Measurements from ENCODE around the gene CORO7. TPM values are rescaled to one million over a fixed set of nuclear protein-coding genes. Genes with fewer than 3 reads are reported as not detected.

The CORO7 gene
- total and polyA plus RNA-seq, 2 donors (not counting 1 experiment from before 2014, with no cell fraction given), result 117 to 230 TPM

DNA sequence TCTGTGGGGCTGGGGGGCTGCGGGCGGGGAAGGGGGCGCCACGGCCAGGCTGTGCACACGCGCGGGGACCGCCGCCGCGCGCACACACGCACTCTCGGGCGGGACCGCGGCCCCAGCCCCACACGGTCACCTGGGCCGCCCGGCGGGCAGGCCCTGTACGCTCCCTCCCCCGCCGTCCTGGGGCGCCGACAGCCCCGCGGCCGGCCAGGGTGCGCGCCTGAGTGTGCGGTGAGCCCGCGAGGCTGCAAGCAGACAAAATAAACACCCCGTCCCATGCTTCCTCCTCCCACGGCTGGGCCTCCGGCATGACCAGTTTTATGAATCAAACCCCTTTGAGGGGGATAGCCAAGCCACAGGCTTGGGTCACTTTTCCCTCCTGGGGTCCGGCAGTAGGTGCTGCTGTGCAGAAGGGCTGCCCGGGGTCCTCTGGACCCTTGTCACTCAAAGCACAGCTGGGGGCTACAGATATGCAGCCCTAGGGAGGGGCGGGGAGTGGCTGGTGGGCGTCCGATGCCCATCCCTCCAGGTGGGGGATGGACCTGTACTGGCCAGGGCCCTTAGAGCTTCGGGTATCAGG is 44.3 kb downstream of the CORO7 start:
- H3K9ac ChIP-seq (ENCODE audit: low read length), result peak overlapping the region; percentile 56
- H2AFZ ChIP-seq (ENCODE audit: insufficient read depth, low read depth, low read length, poor library complexity, severe bottlenecking), result no peak overlapping the region
- ChIA-PET POLR2A (no interaction called here), CTCF (interaction anchor here (2.4 kb wide), 1 partner anchor 31 kb away, joined by 10 read pairs; no protein-coding TSS in a partner anchor)
- no peaks in the 10 kb centered on the region for H3K9me3 Mint-ChIP-seq (ENCODE audit: insufficient read depth)
- WGBS (ENCODE audit: insufficient coverage), result 10% methylated on average over 38 of the region's 43 CpGs
- H3K4me2 ChIP-seq (replicated peaks; ENCODE audit: low read depth, low read length, poor library complexity, severe bottlenecking), result peak overlapping the region; percentile 93
- H4K20me1 ChIP-seq (ENCODE audit: control insufficient read depth, insufficient read depth, low read length, poor library complexity, severe bottlenecking), result peaks cover 95% of the 10 kb centered on the region
- intact Hi-C loops (cut with micrococcal nuclease), result loop anchor here (5.0 kb wide), 1 partner anchor 255 kb away; the partner anchor contains the start of gene ADCY9
- H3K27me3 ChIP-seq (replicated peaks in 1 of 4; ENCODE audit: control extremely low read depth in 1 of 4, control insufficient read depth in 3 of 4, insufficient read depth in 4 of 4, low read length in 3 of 4), result no peaks in the 10 kb centered on the region
- peak overlapping the region; percentile 84 for H3K4me3 Mint-ChIP-seq
- H3K36me3 ChIP-seq (replicated peaks in 1 of 2; ENCODE audit: control extremely low read depth in 1 of 2, control insufficient read depth in 1 of 2, extremely low read depth in 1 of 2, insufficient read depth in 2 of 2, low read length in 1 of 2), result peaks cover 4 to 9% of the 10 kb centered on the region in 2 experiments
- peaks cover 17% of the 10 kb centered on the region for H3K79me2 ChIP-seq (ENCODE audit: control insufficient read depth, insufficient read depth, low read length)
- ATAC-seq (ENCODE audit: low read depth) (peak; percentile 34), DNase-seq (peak; percentile 60)
- H3K4me1 Mint-ChIP-seq, result peaks cover 29% of the 10 kb centered on the region
- H3K27ac ChIP-seq (ENCODE audit: low read length in 2 of 2), result no peak overlapping the region
- no peaks in the 10 kb centered on the region for H3K9me3 ChIP-seq (ENCODE audit: control extremely low read depth in 1 of 3, control insufficient read depth in 2 of 3, insufficient read depth in 1 of 3, low read length in 2 of 3)
- peak overlapping the region in 3 of 5 experiments; percentile 38 to 60 (median 47) for H3K4me3 ChIP-seq (ENCODE audit: control extremely low read depth in 1 of 5, extremely low read depth in 1 of 5, insufficient read depth in 1 of 5, low read depth in 2 of 5, low read length in 4 of 5)
- H3K27ac Mint-ChIP-seq, result no peak overlapping the region
- peaks cover 18 to 25% of the 10 kb centered on the region in 2 donors for H3K4me1 ChIP-seq (ENCODE audit: control insufficient read depth in 2 of 2, insufficient read depth in 2 of 2, low read length in 2 of 2)
- TF ChIP-seq EZH2 (IDR thresholded peaks at IDR 0.05; ENCODE audit: borderline replicate concordance, insufficient read depth, low read depth, low read length, poor library complexity, severe bottlenecking), result no peak
- TF ChIP-seq, protein P1, sequence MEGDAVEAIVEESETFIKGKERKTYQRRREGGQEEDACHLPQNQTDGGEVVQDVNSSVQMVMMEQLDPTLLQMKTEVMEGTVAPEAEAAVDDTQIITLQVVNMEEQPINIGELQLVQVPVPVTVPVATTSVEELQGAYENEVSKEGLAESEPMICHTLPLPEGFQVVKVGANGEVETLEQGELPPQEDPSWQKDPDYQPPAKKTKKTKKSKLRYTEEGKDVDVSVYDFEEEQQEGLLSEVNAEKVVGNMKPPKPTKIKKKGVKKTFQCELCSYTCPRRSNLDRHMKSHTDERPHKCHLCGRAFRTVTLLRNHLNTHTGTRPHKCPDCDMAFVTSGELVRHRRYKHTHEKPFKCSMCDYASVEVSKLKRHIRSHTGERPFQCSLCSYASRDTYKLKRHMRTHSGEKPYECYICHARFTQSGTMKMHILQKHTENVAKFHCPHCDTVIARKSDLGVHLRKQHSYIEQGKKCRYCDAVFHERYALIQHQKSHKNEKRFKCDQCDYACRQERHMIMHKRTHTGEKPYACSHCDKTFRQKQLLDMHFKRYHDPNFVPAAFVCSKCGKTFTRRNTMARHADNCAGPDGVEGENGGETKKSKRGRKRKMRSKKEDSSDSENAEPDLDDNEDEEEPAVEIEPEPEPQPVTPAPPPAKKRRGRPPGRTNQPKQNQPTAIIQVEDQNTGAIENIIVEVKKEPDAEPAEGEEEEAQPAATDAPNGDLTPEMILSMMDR (IDR thresholded peaks at IDR 0.05), result no peak
- H3K27me3 Mint-ChIP-seq, result no peaks in the 10 kb centered on the region

DNA sequence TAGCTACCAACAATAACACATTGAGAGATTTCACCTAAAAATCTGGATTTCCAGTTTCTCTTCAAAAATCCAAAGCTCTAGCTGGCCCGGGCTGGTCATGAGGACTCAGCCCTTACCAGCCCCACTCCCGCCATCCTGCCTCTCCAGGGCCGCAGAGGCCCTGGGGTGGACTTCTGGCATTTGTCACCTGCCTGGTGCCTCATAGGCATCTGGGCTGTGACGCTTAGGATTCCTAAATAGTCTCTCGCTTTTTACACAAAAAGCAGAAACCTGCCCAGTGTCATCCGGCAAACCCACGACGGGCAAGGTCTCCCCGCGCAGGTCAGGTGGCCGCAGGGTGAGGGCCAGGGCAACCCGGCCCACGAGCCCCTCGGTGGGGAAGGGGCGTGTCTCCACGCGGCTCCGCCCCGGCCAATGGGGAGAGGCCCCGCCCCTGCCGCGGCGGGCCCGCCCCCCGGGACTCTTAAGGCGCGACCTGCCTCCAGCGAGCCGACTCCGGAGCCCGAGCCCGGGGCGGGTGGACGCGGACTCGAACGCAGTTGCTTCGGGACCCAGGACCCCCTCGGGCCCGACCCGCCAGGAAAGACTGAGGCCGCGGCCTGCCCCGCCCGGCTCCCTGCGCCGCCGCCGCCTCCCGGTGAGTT is 44.9 kb downstream of the CORO7 start, which contains the start of gene VASN:
Gene VASN, plus strand, starts transcription at position 492 of the 644 bp plus-strand sequence. CDS start 9,030 bp downstream, outside the sequence.
- DNase-seq, result peak; percentile 81
- peak within 1 kb of the TSS; percentile 84 for H3K4me3 Mint-ChIP-seq
- no peak for TF ChIP-seq EZH2 (IDR thresholded peaks at IDR 0.05; ENCODE audit: borderline replicate concordance, insufficient read depth, low read depth, low read length, poor library complexity, severe bottlenecking)
- TF ChIP-seq, protein P1 (IDR thresholded peaks at IDR 0.05), result no peak
- POLR2A ChIA-PET, result no interaction called here
- H3K79me2 ChIP-seq (ENCODE audit: control insufficient read depth, insufficient read depth, low read length), result peaks cover 21% of the 10 kb centered on the region
- CTCF ChIA-PET, result interaction anchor here (1.1 kb wide), 1 partner anchor 31 kb away, joined by 4 read pairs; no protein-coding TSS in a partner anchor
- no peaks in the 10 kb centered on the region for H3K9me3 Mint-ChIP-seq (ENCODE audit: insufficient read depth)
- intact Hi-C loops (cut with micrococcal nuclease), result loop anchor here (1.0 to 5.0 kb wide), 2 partner anchors 20 to 254 kb away; partner anchors contain the start of genes ADCY9 and PAM16
- peaks cover 29% of the 10 kb centered on the region for H3K4me1 Mint-ChIP-seq
- peaks cover 95% of the 10 kb centered on the region for H4K20me1 ChIP-seq (ENCODE audit: control insufficient read depth, insufficient read depth, low read length, poor library complexity, severe bottlenecking)
- ATAC-seq (ENCODE audit: low read depth), result peak; percentile 87
- H3K27me3 ChIP-seq (replicated peaks in 1 of 4; ENCODE audit: control extremely low read depth in 1 of 4, control insufficient read depth in 3 of 4, insufficient read depth in 4 of 4, low read length in 3 of 4), result no peaks in the 10 kb centered on the region
- H3K4me3 ChIP-seq (ENCODE audit: control extremely low read depth in 1 of 5, extremely low read depth in 1 of 5, insufficient read depth in 1 of 5, low read depth in 2 of 5, low read length in 4 of 5), result peak within 1 kb of the TSS in 3 of 5 experiments; percentile 38 to 60 (median 47)
- H3K4me1 ChIP-seq (ENCODE audit: control insufficient read depth in 2 of 2, insufficient read depth in 2 of 2, low read length in 2 of 2), result peaks cover 18 to 25% of the 10 kb centered on the region in 2 donors
- no peak within 1 kb of the TSS for H3K27ac ChIP-seq (ENCODE audit: low read length in 2 of 2)
- peak within 1 kb of the TSS; percentile 93 for H3K4me2 ChIP-seq (replicated peaks; ENCODE audit: low read depth, low read length, poor library complexity, severe bottlenecking)
- no peak within 1 kb of the TSS for H2AFZ ChIP-seq (ENCODE audit: insufficient read depth, low read depth, low read length, poor library complexity, severe bottlenecking)
- peaks cover 4 to 13% of the 10 kb centered on the region in 2 experiments for H3K36me3 ChIP-seq (replicated peaks in 1 of 2; ENCODE audit: control extremely low read depth in 1 of 2, control insufficient read depth in 1 of 2, extremely low read depth in 1 of 2, insufficient read depth in 2 of 2, low read length in 1 of 2)
- WGBS (ENCODE audit: insufficient coverage), result 8% methylated on average over 50 of the region's 50 CpGs
- H3K27me3 Mint-ChIP-seq, result no peaks in the 10 kb centered on the region
- H3K9ac ChIP-seq (ENCODE audit: low read length), result peak within 1 kb of the TSS; percentile 56
- no peak within 1 kb of the TSS for H3K27ac Mint-ChIP-seq
- no peaks in the 10 kb centered on the region for H3K9me3 ChIP-seq (ENCODE audit: control extremely low read depth in 1 of 3, control insufficient read depth in 2 of 3, insufficient read depth in 1 of 3, low read length in 2 of 3)
